HEK293 (cell line): ENCODE data around the gene MRPL55.

Experiments
- AEBP2 ChIP-seq: fragments of 450-650 bp; formaldehyde crosslinking; IDR thresholded peaks from 2 replicates; pipeline ENCODE4 v1.5.1; 2016; ENCODE audit warnings: missing biosample characterization, missing genetic modification characterization, borderline replicate concordance
- ATF2 ChIP-seq: fragments of 450-650 bp; formaldehyde crosslinking; IDR thresholded peaks from 2 replicates; pipeline ENCODE4 v1.5.1; 2016; ENCODE audit warnings: missing biosample characterization, missing genetic modification characterization, low read depth
- KLF8 ChIP-seq: fragments of 450-650 bp; formaldehyde crosslinking; IDR thresholded peaks from 2 replicates; pipeline ENCODE4 v1.5.1; 2016; ENCODE audit warnings: missing biosample characterization, missing genetic modification characterization
- SALL2 ChIP-seq: fragments of 450-650 bp; formaldehyde crosslinking; IDR thresholded peaks from 2 replicates; pipeline ENCODE4 v1.5.0; 2017; ENCODE audit warnings: missing biosample characterization, mild to moderate bottlenecking, missing genetic modification characterization, borderline replicate concordance
- ZIC2 ChIP-seq: fragments of 450-650 bp; formaldehyde crosslinking; IDR thresholded peaks from 2 replicates; pipeline ENCODE4 v1.5.1; 2016; ENCODE audit warnings: missing biosample characterization, missing genetic modification characterization
- ZNF202 ChIP-seq: fragments of 450-650 bp; formaldehyde crosslinking; IDR thresholded peaks from 2 replicates; pipeline ENCODE4 v1.5.1; 2016; ENCODE audit warnings: missing biosample characterization, missing genetic modification characterization, borderline replicate concordance
- ZNF280D ChIP-seq: fragments of 450-650 bp; formaldehyde crosslinking; IDR thresholded peaks from 2 replicates; pipeline ENCODE4 v1.5.1; 2016; ENCODE audit warnings: missing biosample characterization, missing genetic modification characterization
- ZNF391 ChIP-seq: fragments of 450-650 bp; formaldehyde crosslinking; IDR thresholded peaks from 2 replicates; pipeline ENCODE4 v1.5.1; 2016; ENCODE audit warnings: low read depth, missing biosample characterization, missing genetic modification characterization, borderline replicate concordance
- TF ChIP-seq, protein P1 (sequence below): fragments of 450-650 bp; formaldehyde crosslinking; IDR thresholded peaks from 2 replicates; pipeline ENCODE4 v1.5.1; 2016; ENCODE audit warnings: missing biosample characterization, missing genetic modification characterization
- TF ChIP-seq, protein P2 (sequence below): fragments of 450-650 bp; formaldehyde crosslinking; IDR thresholded peaks from 2 replicates; pipeline ENCODE4 v1.5.1; 2016; ENCODE audit warnings: missing biosample characterization, missing genetic modification characterization, borderline replicate concordance

The MRPL55 gene

GRCh38 chr1:228088586-228089498 is 20.3 kb downstream of the MRPL55 start (continued):
- no peak for TF ChIP-seq ZNF280D (tag by site-specific recombination)
- no peak for TF ChIP-seq ZNF202 (tag by site-specific recombination)
- TF ChIP-seq ZIC2 (tag by site-specific recombination) = no peak
- TF ChIP-seq, protein P1, sequence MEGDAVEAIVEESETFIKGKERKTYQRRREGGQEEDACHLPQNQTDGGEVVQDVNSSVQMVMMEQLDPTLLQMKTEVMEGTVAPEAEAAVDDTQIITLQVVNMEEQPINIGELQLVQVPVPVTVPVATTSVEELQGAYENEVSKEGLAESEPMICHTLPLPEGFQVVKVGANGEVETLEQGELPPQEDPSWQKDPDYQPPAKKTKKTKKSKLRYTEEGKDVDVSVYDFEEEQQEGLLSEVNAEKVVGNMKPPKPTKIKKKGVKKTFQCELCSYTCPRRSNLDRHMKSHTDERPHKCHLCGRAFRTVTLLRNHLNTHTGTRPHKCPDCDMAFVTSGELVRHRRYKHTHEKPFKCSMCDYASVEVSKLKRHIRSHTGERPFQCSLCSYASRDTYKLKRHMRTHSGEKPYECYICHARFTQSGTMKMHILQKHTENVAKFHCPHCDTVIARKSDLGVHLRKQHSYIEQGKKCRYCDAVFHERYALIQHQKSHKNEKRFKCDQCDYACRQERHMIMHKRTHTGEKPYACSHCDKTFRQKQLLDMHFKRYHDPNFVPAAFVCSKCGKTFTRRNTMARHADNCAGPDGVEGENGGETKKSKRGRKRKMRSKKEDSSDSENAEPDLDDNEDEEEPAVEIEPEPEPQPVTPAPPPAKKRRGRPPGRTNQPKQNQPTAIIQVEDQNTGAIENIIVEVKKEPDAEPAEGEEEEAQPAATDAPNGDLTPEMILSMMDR = no peak
- TF ChIP-seq ATF2 = peak; percentile 75
- TF ChIP-seq AEBP2 (tag by site-specific recombination) = no peak
- TF ChIP-seq ZNF391 (tag by site-specific recombination) = no peak
- TF ChIP-seq KLF8 (tag by site-specific recombination) = no peak
- TF ChIP-seq SALL2 (tag by site-specific recombination) = no peak
- TF ChIP-seq, protein P2, sequence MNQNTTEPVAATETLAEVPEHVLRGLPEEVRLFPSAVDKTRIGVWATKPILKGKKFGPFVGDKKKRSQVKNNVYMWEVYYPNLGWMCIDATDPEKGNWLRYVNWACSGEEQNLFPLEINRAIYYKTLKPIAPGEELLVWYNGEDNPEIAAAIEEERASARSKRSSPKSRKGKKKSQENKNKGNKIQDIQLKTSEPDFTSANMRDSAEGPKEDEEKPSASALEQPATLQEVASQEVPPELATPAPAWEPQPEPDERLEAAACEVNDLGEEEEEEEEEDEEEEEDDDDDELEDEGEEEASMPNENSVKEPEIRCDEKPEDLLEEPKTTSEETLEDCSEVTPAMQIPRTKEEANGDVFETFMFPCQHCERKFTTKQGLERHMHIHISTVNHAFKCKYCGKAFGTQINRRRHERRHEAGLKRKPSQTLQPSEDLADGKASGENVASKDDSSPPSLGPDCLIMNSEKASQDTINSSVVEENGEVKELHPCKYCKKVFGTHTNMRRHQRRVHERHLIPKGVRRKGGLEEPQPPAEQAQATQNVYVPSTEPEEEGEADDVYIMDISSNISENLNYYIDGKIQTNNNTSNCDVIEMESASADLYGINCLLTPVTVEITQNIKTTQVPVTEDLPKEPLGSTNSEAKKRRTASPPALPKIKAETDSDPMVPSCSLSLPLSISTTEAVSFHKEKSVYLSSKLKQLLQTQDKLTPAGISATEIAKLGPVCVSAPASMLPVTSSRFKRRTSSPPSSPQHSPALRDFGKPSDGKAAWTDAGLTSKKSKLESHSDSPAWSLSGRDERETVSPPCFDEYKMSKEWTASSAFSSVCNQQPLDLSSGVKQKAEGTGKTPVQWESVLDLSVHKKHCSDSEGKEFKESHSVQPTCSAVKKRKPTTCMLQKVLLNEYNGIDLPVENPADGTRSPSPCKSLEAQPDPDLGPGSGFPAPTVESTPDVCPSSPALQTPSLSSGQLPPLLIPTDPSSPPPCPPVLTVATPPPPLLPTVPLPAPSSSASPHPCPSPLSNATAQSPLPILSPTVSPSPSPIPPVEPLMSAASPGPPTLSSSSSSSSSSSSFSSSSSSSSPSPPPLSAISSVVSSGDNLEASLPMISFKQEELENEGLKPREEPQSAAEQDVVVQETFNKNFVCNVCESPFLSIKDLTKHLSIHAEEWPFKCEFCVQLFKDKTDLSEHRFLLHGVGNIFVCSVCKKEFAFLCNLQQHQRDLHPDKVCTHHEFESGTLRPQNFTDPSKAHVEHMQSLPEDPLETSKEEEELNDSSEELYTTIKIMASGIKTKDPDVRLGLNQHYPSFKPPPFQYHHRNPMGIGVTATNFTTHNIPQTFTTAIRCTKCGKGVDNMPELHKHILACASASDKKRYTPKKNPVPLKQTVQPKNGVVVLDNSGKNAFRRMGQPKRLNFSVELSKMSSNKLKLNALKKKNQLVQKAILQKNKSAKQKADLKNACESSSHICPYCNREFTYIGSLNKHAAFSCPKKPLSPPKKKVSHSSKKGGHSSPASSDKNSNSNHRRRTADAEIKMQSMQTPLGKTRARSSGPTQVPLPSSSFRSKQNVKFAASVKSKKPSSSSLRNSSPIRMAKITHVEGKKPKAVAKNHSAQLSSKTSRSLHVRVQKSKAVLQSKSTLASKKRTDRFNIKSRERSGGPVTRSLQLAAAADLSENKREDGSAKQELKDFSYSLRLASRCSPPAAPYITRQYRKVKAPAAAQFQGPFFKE = 0 out of 2 replicates have a peak, but pooled peaks have one; percentile 21
